ENCODE data around the gene SRP68.
A peak's percentile ranks its signal among the peaks of the same experiment; 100 is the strongest.

Gene SRP68

DNA sequence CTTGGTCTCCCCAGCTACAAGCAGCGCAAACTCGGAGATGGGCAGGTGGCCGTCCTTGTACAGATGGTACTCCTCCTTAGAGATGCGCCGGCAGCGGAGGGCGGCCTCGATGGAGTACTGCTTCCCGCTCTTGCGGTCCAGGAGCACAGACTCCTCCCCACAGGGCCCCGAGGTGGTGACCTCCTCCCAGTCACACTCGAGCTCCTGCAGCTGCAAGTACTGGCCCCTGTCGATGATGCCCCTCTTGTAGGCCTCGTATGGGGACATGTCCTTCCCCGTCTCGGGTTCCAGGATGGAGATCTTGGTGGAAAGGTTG lies 64.5 kb downstream of the SRP68 start:
- H3K9me2 ChIP-seq (replicated peaks; ENCODE audit: insufficient read depth, low read length): no peaks in the 10 kb centered on the region
- H3F3A ChIP-seq (ENCODE audit: insufficient read depth, low read length): no peaks in the 10 kb centered on the region
- H2AFZ ChIP-seq (ENCODE audit: low read length): no peak overlapping the region
- no peaks in the 10 kb centered on the region for H3K4me1 ChIP-seq (ENCODE audit: low read length)
- no peaks in the 10 kb centered on the region for H3K9me3 ChIP-seq (replicated peaks; ENCODE audit: insufficient read depth, low read length)
- H3K36me3 ChIP-seq (replicated peaks; ENCODE audit: insufficient read depth, low read length): no peaks in the 10 kb centered on the region
- H3K4me2 ChIP-seq (ENCODE audit: low read depth, low read length): no peak overlapping the region
- no peaks in the 10 kb centered on the region for H4K20me1 ChIP-seq (ENCODE audit: insufficient read depth, low read length)
- DNase-seq: no peak
- H3K79me2 ChIP-seq (ENCODE audit: low read length): no peaks in the 10 kb centered on the region
- no peak overlapping the region for H3K4me3 ChIP-seq (ENCODE audit: low read length)
- H3K27ac ChIP-seq (ENCODE audit: low read length): no peak overlapping the region
- peaks cover 29% of the 10 kb centered on the region for H3K27me3 ChIP-seq (replicated peaks; ENCODE audit: insufficient read depth, low read length)
- TF ChIP-seq EZH2phosphoT487 (IDR thresholded peaks at IDR 0.05; ENCODE audit: low read length) (no peak), EZH2 (optimal IDR thresholded peaks at IDR 0.05; ENCODE audit: low read depth, low read length) (no peak)
- TF ChIP-seq, protein P1, sequence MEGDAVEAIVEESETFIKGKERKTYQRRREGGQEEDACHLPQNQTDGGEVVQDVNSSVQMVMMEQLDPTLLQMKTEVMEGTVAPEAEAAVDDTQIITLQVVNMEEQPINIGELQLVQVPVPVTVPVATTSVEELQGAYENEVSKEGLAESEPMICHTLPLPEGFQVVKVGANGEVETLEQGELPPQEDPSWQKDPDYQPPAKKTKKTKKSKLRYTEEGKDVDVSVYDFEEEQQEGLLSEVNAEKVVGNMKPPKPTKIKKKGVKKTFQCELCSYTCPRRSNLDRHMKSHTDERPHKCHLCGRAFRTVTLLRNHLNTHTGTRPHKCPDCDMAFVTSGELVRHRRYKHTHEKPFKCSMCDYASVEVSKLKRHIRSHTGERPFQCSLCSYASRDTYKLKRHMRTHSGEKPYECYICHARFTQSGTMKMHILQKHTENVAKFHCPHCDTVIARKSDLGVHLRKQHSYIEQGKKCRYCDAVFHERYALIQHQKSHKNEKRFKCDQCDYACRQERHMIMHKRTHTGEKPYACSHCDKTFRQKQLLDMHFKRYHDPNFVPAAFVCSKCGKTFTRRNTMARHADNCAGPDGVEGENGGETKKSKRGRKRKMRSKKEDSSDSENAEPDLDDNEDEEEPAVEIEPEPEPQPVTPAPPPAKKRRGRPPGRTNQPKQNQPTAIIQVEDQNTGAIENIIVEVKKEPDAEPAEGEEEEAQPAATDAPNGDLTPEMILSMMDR (IDR thresholded peaks at IDR 0.05; ENCODE audit: low read length): no peak
- H3K9ac ChIP-seq (ENCODE audit: low read length): no peak overlapping the region

DNA sequence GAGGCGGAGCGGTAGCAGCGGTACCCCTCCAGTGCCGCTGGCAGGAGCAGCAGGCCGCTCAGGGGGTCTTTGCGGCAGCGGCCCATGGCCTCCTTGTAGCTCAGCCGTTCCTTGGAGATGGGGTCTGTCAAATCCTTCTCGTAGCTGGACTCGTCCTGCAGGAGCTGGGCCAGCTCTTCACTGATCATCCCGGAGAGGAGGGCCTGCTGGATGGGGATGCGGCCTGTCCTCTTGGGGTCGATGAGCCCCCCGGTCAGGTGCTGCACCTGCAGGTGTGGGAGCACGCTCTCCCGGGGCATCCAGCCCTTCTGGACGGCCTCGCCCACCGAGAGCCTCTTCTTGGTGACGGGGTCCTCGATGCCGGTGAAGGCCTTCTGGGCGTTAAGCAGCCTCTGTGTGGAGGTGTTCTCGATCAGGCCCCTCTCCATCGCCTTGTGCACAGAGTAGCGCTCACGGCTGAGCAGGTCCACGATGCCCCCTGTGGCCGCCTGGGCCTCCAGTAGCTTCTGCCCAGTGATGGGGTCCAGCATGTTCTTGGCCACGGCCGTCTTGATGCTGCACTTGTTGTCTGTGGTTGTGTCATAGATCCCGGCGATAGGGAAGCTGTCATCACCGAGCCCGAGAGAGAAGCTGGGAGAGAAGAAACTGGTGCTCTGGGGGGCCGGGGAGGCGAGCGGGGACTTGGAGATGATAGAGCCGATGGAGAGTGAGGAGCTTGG lies 65.0 kb downstream of the SRP68 start:
- H3K9me2 ChIP-seq (replicated peaks; ENCODE audit: insufficient read depth, low read length): no peaks in the 10 kb centered on the region
- H3K27me3 ChIP-seq (replicated peaks; ENCODE audit: insufficient read depth, low read length): peaks cover 29% of the 10 kb centered on the region

GRCh38 chr17:76005263-76006149 lies 66.8 kb downstream of the SRP68 start:
- H3K4me3 ChIP-seq (ENCODE audit: low read length): no peak overlapping the region
- no peaks in the 10 kb centered on the region for H3K36me3 ChIP-seq (replicated peaks; ENCODE audit: insufficient read depth, low read length)
- H3K9me3 ChIP-seq (replicated peaks; ENCODE audit: insufficient read depth, low read length): no peaks in the 10 kb centered on the region
- H2AFZ ChIP-seq (ENCODE audit: low read length): no peak overlapping the region
- H3K9ac ChIP-seq (ENCODE audit: low read length): no peak overlapping the region
- H3K4me2 ChIP-seq (ENCODE audit: low read depth, low read length): no peak overlapping the region
- DNase-seq: peak; percentile 73
- H3K9me2 ChIP-seq (replicated peaks; ENCODE audit: insufficient read depth, low read length): no peaks in the 10 kb centered on the region
- no peak overlapping the region for H3K27ac ChIP-seq (ENCODE audit: low read length)
- TF ChIP-seq, protein P1 (IDR thresholded peaks at IDR 0.05; ENCODE audit: low read length): peak; percentile 76
- no peak for TF ChIP-seq EZH2phosphoT487 (IDR thresholded peaks at IDR 0.05; ENCODE audit: low read length)
- H4K20me1 ChIP-seq (ENCODE audit: insufficient read depth, low read length): no peaks in the 10 kb centered on the region
- peaks cover 21% of the 10 kb centered on the region for H3K27me3 ChIP-seq (replicated peaks; ENCODE audit: insufficient read depth, low read length)
- H3K79me2 ChIP-seq (ENCODE audit: low read length): no peaks in the 10 kb centered on the region
- no peaks in the 10 kb centered on the region for H3F3A ChIP-seq (ENCODE audit: insufficient read depth, low read length)
- no peaks in the 10 kb centered on the region for H3K4me1 ChIP-seq (ENCODE audit: low read length)

More for the DNA sequence above, 65.0 kb downstream of the SRP68 start:
- Histone ChIP-seq H3K4me2 (ENCODE audit: low read depth, low read length) (no peak overlapping the region), H3K9me3 (replicated peaks; ENCODE audit: insufficient read depth, low read length) (no peaks in the 10 kb centered on the region), H2AFZ (ENCODE audit: low read length) (no peak overlapping the region), H3K4me3 (ENCODE audit: low read length) (no peak overlapping the region), H3K36me3 (replicated peaks; ENCODE audit: insufficient read depth, low read length) (no peaks in the 10 kb centered on the region), H4K20me1 (ENCODE audit: insufficient read depth, low read length) (no peaks in the 10 kb centered on the region), H3K9ac (ENCODE audit: low read length) (no peak overlapping the region), H3K79me2 (ENCODE audit: low read length) (no peaks in the 10 kb centered on the region), H3K4me1 (ENCODE audit: low read length) (no peaks in the 10 kb centered on the region), H3K27ac (ENCODE audit: low read length) (no peak overlapping the region), H3F3A (ENCODE audit: insufficient read depth, low read length) (no peaks in the 10 kb centered on the region)
- DNase-seq: no peak
- TF ChIP-seq EZH2phosphoT487 (IDR thresholded peaks at IDR 0.05; ENCODE audit: low read length): no peak
- no peak for TF ChIP-seq EZH2 (optimal IDR thresholded peaks at IDR 0.05; ENCODE audit: low read depth, low read length)
- TF ChIP-seq, protein P1 (IDR thresholded peaks at IDR 0.05; ENCODE audit: low read length): no peak

Data from MM.1S (cell line).